RWPE2 (cell line): Measurements from ENCODE around the gene RGMA.

Source experiments
- ATAC-seq: fragments of 200-7000 bp; cut with Tn5 transposase; 3 replicates; pipeline ENCODE4 v1.9.1; 2021; ENCODE audit warnings: low read depth
- DNase-seq: peaks from one replicate; pipeline ENCODE4 v3.0.0-alpha.2; 2020; ENCODE audit warnings: low spot score
- H3K27ac ChIP-seq: fragments of 450-650 bp; 2 replicates; pipeline ENCODE4 v1.5.1; 2017; ENCODE audit warnings: mild to moderate bottlenecking; ENCODE audit not compliant: poor library complexity, severe bottlenecking
- H3K27me3 ChIP-seq: fragments of 250-450 bp; sonication (Bioruptor Pico); 2 replicates; pipeline ENCODE4 v1.5.1; 2021; ENCODE audit warnings: mild to moderate bottlenecking, moderate library complexity; ENCODE audit not compliant: insufficient read depth, poor library complexity, severe bottlenecking
- H3K36me3 ChIP-seq: fragments of 250-450 bp; sonication (Bioruptor Pico); 2 replicates; pipeline ENCODE4 v1.5.1; 2020; ENCODE audit warnings: low read depth, mild to moderate bottlenecking, moderate library complexity
- H3K4me1 ChIP-seq: fragments of 250-450 bp; sonication (Bioruptor Pico); 2 replicates; pipeline ENCODE4 v1.5.1; 2021; ENCODE audit warnings: mild to moderate bottlenecking, moderate library complexity; ENCODE audit not compliant: insufficient read depth, poor library complexity, severe bottlenecking
- H3K4me3 ChIP-seq: fragments of 250-450 bp; sonication (Bioruptor Pico); 2 replicates; pipeline ENCODE4 v1.5.1; 2021; ENCODE audit warnings: mild to moderate bottlenecking, moderate library complexity; ENCODE audit not compliant: severe bottlenecking
- H3K9me3 ChIP-seq: fragments of 250-450 bp; sonication (Bioruptor Pico); 2 replicates; pipeline ENCODE4 v1.5.1; 2021; ENCODE audit warnings: mild to moderate bottlenecking, moderate library complexity; ENCODE audit not compliant: severe bottlenecking
- TF ChIP-seq, protein P1 (sequence below): fragments of 450-650 bp; IDR thresholded peaks from one replicate; pipeline ENCODE4 v1.5.1; 2017; ENCODE audit warnings: mild to moderate bottlenecking, moderate library complexity; ENCODE audit not compliant: poor library complexity, severe bottlenecking

RGMA gene

GRCh38 chr15:93072411-93073394, 16.3 kb downstream of the RGMA start:
- Histone ChIP-seq H3K4me1 (no peaks in the 10 kb centered on the region), H3K27ac (no peak overlapping the region), H3K36me3 (no peaks in the 10 kb centered on the region), H3K27me3 (peaks cover 18% of the 10 kb centered on the region), H3K9me3 (no peaks in the 10 kb centered on the region), H3K4me3 (peak overlapping the region; percentile 40)
- TF ChIP-seq, protein P1, sequence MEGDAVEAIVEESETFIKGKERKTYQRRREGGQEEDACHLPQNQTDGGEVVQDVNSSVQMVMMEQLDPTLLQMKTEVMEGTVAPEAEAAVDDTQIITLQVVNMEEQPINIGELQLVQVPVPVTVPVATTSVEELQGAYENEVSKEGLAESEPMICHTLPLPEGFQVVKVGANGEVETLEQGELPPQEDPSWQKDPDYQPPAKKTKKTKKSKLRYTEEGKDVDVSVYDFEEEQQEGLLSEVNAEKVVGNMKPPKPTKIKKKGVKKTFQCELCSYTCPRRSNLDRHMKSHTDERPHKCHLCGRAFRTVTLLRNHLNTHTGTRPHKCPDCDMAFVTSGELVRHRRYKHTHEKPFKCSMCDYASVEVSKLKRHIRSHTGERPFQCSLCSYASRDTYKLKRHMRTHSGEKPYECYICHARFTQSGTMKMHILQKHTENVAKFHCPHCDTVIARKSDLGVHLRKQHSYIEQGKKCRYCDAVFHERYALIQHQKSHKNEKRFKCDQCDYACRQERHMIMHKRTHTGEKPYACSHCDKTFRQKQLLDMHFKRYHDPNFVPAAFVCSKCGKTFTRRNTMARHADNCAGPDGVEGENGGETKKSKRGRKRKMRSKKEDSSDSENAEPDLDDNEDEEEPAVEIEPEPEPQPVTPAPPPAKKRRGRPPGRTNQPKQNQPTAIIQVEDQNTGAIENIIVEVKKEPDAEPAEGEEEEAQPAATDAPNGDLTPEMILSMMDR = no peak
- DNase-seq = no peak
- ATAC-seq = peak; percentile 87

- DNase-seq (no peak), ATAC-seq (no peak)
- H3K36me3 ChIP-seq = no peaks in the 10 kb centered on the region
These were observed 17.0 kb downstream of the RGMA start for GRCh38 chr15:93072011-93072410.

GRCh38 chr15:93071469-93071936, 17.5 kb downstream of the RGMA start:
- Histone ChIP-seq H3K27me3 (peaks cover 18% of the 10 kb centered on the region), H3K4me3 (no peak overlapping the region), H3K27ac (no peak overlapping the region), H3K9me3 (no peaks in the 10 kb centered on the region), H3K36me3 (no peaks in the 10 kb centered on the region), H3K4me1 (no peaks in the 10 kb centered on the region)
- ATAC-seq = no peak
- TF ChIP-seq, protein P1 = no peak
- DNase-seq = no peak

More at GRCh38 chr15:93072011-93072410, 17.0 kb downstream of the RGMA start:
- H3K27ac ChIP-seq = no peak overlapping the region
- H3K27me3 ChIP-seq = peaks cover 18% of the 10 kb centered on the region
- H3K4me1 ChIP-seq = no peaks in the 10 kb centered on the region
- H3K4me3 ChIP-seq = peak overlapping the region; percentile 40
- TF ChIP-seq, protein P1 = no peak
- H3K9me3 ChIP-seq = no peaks in the 10 kb centered on the region

GRCh38 chr15:93070551-93071296, 18.3 kb downstream of the RGMA start:
- no peaks in the 10 kb centered on the region for H3K4me1 ChIP-seq
- no peaks in the 10 kb centered on the region for H3K9me3 ChIP-seq
- TF ChIP-seq, protein P1 = no peak
- H3K4me3 ChIP-seq = no peak overlapping the region
- ATAC-seq (no peak), DNase-seq (no peak)
- peaks cover 18% of the 10 kb centered on the region for H3K27me3 ChIP-seq
- H3K27ac ChIP-seq = no peak overlapping the region
- H3K36me3 ChIP-seq = no peaks in the 10 kb centered on the region
